Measurements from ENCODE around the gene SLC9A5. TPM values are rescaled to one million over a fixed set of nuclear protein-coding genes. Genes with fewer than 3 reads are reported as not detected.

The SLC9A5 gene
- total RNA-seq, 1 donor from 2014 or later = 17.2 TPM

- Mint-ChIP-seq H3K27ac (ENCODE audit: unreplicated experiment) (peak overlapping the region; percentile 65), H3K36me3 (ENCODE audit: low read depth, unreplicated experiment) (peaks cover 25% of the 10 kb centered on the region), H3K4me3 (ENCODE audit: unreplicated experiment) (peak overlapping the region; percentile 99), H3K27me3 (ENCODE audit: unreplicated experiment) (peaks cover 23% of the 10 kb centered on the region), H3K4me1 (ENCODE audit: unreplicated experiment) (peaks cover 50% of the 10 kb centered on the region), H3K9me3 (ENCODE audit: unreplicated experiment) (no peaks in the 10 kb centered on the region)
- TF ChIP-seq CTCF (IDR thresholded peaks at IDR 0.05; ENCODE audit: unreplicated experiment) = no peak
- no peak for DNase-seq (ENCODE audit: low spot score)
Observed at GRCh38 chr16:67226295-67226803, 22.4 kb upstream of the SLC9A5 start.

- Mint-ChIP-seq H3K27ac (ENCODE audit: unreplicated experiment) (peak within 1 kb of the TSS; percentile 95), H3K4me3 (ENCODE audit: unreplicated experiment) (peak within 1 kb of the TSS; percentile 99), H3K27me3 (ENCODE audit: unreplicated experiment) (peaks cover 27% of the 10 kb centered on the region)
Observed at GRCh38 chr16:67226804-67227566, 21.8 kb upstream of the SLC9A5 start, which contains the start of gene TMEM208. Gene TMEM208, plus strand, starts transcription at chr16:67227130. Its CDS starts 89 bp downstream, at chr16:67227219.

GRCh38 chr16:67227567-67227921 lies 21.2 kb upstream of the SLC9A5 start:
- Mint-ChIP-seq H3K36me3 (ENCODE audit: low read depth, unreplicated experiment) (peaks cover 24% of the 10 kb centered on the region), H3K4me1 (ENCODE audit: unreplicated experiment) (peaks cover 50% of the 10 kb centered on the region), H3K27me3 (ENCODE audit: unreplicated experiment) (peaks cover 27% of the 10 kb centered on the region), H3K4me3 (ENCODE audit: unreplicated experiment) (peak overlapping the region; percentile 99), H3K27ac (ENCODE audit: unreplicated experiment) (peak overlapping the region; percentile 95), H3K9me3 (ENCODE audit: unreplicated experiment) (no peaks in the 10 kb centered on the region)
- no peak for TF ChIP-seq CTCF (IDR thresholded peaks at IDR 0.05; ENCODE audit: unreplicated experiment)
- DNase-seq (ENCODE audit: low spot score) = no peak

More at GRCh38 chr16:67226804-67227566, 21.8 kb upstream of the SLC9A5 start, which contains the start of gene TMEM208:
- H3K9me3 Mint-ChIP-seq (ENCODE audit: unreplicated experiment) = no peaks in the 10 kb centered on the region
- peak; percentile 98 for DNase-seq (ENCODE audit: low spot score)
- TF ChIP-seq CTCF (IDR thresholded peaks at IDR 0.05; ENCODE audit: unreplicated experiment) = no peak
- H3K4me1 Mint-ChIP-seq (ENCODE audit: unreplicated experiment) = peaks cover 50% of the 10 kb centered on the region
- peaks cover 25% of the 10 kb centered on the region for H3K36me3 Mint-ChIP-seq (ENCODE audit: low read depth, unreplicated experiment)

- no peak for DNase-seq (ENCODE audit: low spot score)
- no peak for TF ChIP-seq CTCF (IDR thresholded peaks at IDR 0.05; ENCODE audit: unreplicated experiment)
- Mint-ChIP-seq H3K4me1 (ENCODE audit: unreplicated experiment) (peaks cover 43% of the 10 kb centered on the region), H3K27me3 (ENCODE audit: unreplicated experiment) (peaks cover 27% of the 10 kb centered on the region), H3K9me3 (ENCODE audit: unreplicated experiment) (no peaks in the 10 kb centered on the region), H3K36me3 (ENCODE audit: low read depth, unreplicated experiment) (peaks cover 21% of the 10 kb centered on the region), H3K4me3 (ENCODE audit: unreplicated experiment) (peak overlapping the region; percentile 99), H3K27ac (ENCODE audit: unreplicated experiment) (peak overlapping the region; percentile 39)
Observed at GRCh38 chr16:67228034-67228785, 20.6 kb upstream of the SLC9A5 start.
